A549 (cell line): Measurements from ENCODE around the gene FOXR1. TPM values are rescaled to one million over a fixed set of nuclear protein-coding genes. Genes with fewer than 3 reads are reported as not detected.

Source experiments
- ATAC-seq, 2 experiments: fragments of 200-7000 bp in 1 of 2; fragments of >200 bp in 1 of 2; cut with Nextera tagmentation in 1 of 2; cut with Tn5 transposase in 1 of 2; 3 replicates each; pipeline versions ENCODE4 v1.8.0 to v1.9.1; 2018 to 2020; ENCODE audit warnings: mild to moderate bottlenecking in 1 of 2, moderate library complexity in 1 of 2
- CTCF ChIA-PET: fragments of 300-600 bp; sonication (Branson Sonifier 250); formaldehyde crosslinking; extraction: SDS; loops from one replicate; lab custom pipeline; 2021; ENCODE audit warnings: antibody characterized with exemption, inconsistent platforms; lab: Yijun Ruan, JAX
- POLR2A ChIA-PET: fragments of 350-600 bp; formaldehyde crosslinking; extraction: SDS; loops from one replicate; lab custom pipeline; 2021; ENCODE audit warnings: antibody characterized with exemption, inconsistent platforms; lab: Yijun Ruan, JAX
- DNase-seq, 2 experiments: peaks; one replicate each; pipeline versions ENCODE4 v3.0.0 to v3.0.0-alpha.2; 2011 to 2016; ENCODE audit warnings: low read depth in 1 of 2, low spot score in 1 of 2
- FAIRE-seq: peaks from 2 replicates; lab custom pipeline; 2011; peaks lifted over from hg19 to GRCh38; lab: Jason Lieb, UNC
- H3K27ac ChIP-seq, 2 experiments: fragments of >200 bp; sonication (Bioruptor Twin); formaldehyde crosslinking; 3 replicates each; pipeline ENCODE4 v1.5.1; 2016 to 2017
- H3K4me1 ChIP-seq: fragments of >200 bp; sonication (Bioruptor Twin); formaldehyde crosslinking; 3 replicates; pipeline ENCODE4 v1.6.1; 2016
- H3K4me2 ChIP-seq: fragments of >200 bp; sonication (Bioruptor Twin); formaldehyde crosslinking; 3 replicates; pipeline ENCODE4 v1.6.1; 2016
- H3K4me3 ChIP-seq: fragments of >200 bp; sonication (Bioruptor Twin); formaldehyde crosslinking; 3 replicates; pipeline ENCODE4 v1.5.1; 2016
- H3K9me3 ChIP-seq: fragments of >200 bp; sonication (Bioruptor Twin); formaldehyde crosslinking; 3 replicates; pipeline ENCODE4 v1.6.1; 2016
- E2F6 ChIP-seq: IDR thresholded peaks from 2 replicates; pipeline ENCODE4 v1.6.1; 2012; ENCODE audit warnings: low read depth, borderline replicate concordance
- EHF ChIP-seq: fragments of 250-450 bp; sonication (Bioruptor Pico); IDR thresholded peaks from 2 replicates; pipeline ENCODE4 v1.5.0; 2020; ENCODE audit warnings: mild to moderate bottlenecking
- ESRRA ChIP-seq: fragments of 150-350 bp; IDR thresholded peaks from 2 replicates; pipeline ENCODE4 v1.6.1; 2014; ENCODE audit warnings: mild to moderate bottlenecking, low read length, borderline replicate concordance
- FOSB ChIP-seq: fragments of 250-450 bp; sonication (Bioruptor Pico); IDR thresholded peaks from 2 replicates; pipeline ENCODE4 v1.5.0; 2020; ENCODE audit warnings: mild to moderate bottlenecking, moderate library complexity
- FOSL2 ChIP-seq, 2 experiments: fragments of 450-650 bp in 1 of 2; fragments of >200 bp in 1 of 2; sonication (Bioruptor Twin) in 1 of 2; formaldehyde crosslinking; IDR thresholded peaks; 2 replicates each; pipeline versions ENCODE4 v1.5.0 to v1.6.1; 2016 to 2020; ENCODE audit warnings: mild to moderate bottlenecking in 1 of 2, moderate library complexity in 1 of 2
- HMGXB4 ChIP-seq: fragments of 250-450 bp; sonication (Bioruptor Pico); IDR thresholded peaks from 2 replicates; pipeline ENCODE4 v1.5.0; 2021; ENCODE audit warnings: mild to moderate bottlenecking, moderate library complexity, borderline replicate concordance
- JUN ChIP-seq, 2 experiments: fragments of >200 bp; sonication (Bioruptor Twin); formaldehyde crosslinking; IDR thresholded peaks; 2 replicates in 1 of 2; 3 replicates in 1 of 2; pipeline ENCODE4 v1.6.1; 2016 to 2017
- MAX ChIP-seq: IDR thresholded peaks from 2 replicates; pipeline ENCODE4 v1.6.1; 2012
- MAZ ChIP-seq: fragments of 150-350 bp; IDR thresholded peaks from 2 replicates; pipeline ENCODE4 v1.6.1; 2014; ENCODE audit warnings: antibody characterized with exemption, low read depth, low read length, borderline replicate concordance
- MYC ChIP-seq: IDR thresholded peaks from 2 replicates; pipeline ENCODE4 v1.6.1; 2012; ENCODE audit warnings: mild to moderate bottlenecking, inconsistent platforms, low read length, improper control_type of control experiment, borderline replicate concordance
- PHF8 ChIP-seq: fragments of 200-600 bp; sonication (generic); IDR thresholded peaks from 2 replicates; pipeline ENCODE4 v1.6.1; 2016; ENCODE audit warnings: low read depth, mild to moderate bottlenecking, antibody characterized with exemption, moderate library complexity, borderline replicate concordance
- POLR2A ChIP-seq: IDR thresholded peaks from 2 replicates; pipeline ENCODE4 v1.6.1; 2012; ENCODE audit warnings: mild to moderate bottlenecking, low read length
- REST ChIP-seq: fragments of 200-600 bp; sonication (generic); IDR thresholded peaks from 2 replicates; pipeline ENCODE4 v1.6.1; 2016; ENCODE audit warnings: antibody characterized with exemption, mild to moderate bottlenecking, moderate library complexity
- RFX5 ChIP-seq: fragments of 450-650 bp; IDR thresholded peaks from 2 replicates; pipeline ENCODE4 v1.7.1; 2014; ENCODE audit warnings: antibody characterized with exemption, mild to moderate bottlenecking, moderate library complexity
- SREBF2 ChIP-seq: fragments of 450-650 bp; IDR thresholded peaks from 2 replicates; pipeline ENCODE4 v1.6.1; 2014; ENCODE audit warnings: mild to moderate bottlenecking, moderate library complexity
- WGBS: methylation state at CpG from one replicate; pipeline ENCODE4 v1.1.6; 2017; ENCODE audit errors: missing lambda C conversion rate; 5-methylcytosine and 5-hydroxymethylcytosine counted together
- polyA plus RNA-seq, 4 experiments: library from polyadenylated mRNA; depleted of rRNA in 3 of 4; stranded (reverse); fragments of >200 nt; fragmentation: RNase III in 1 of 4; extraction: RNeasy Plus Mini Kit Qiagen cat#74134 plus additional on column Dnase treatment in 1 of 4; gene quantifications; 2 replicates in 3 of 4; 3 replicates in 1 of 4; pipeline ENCODE4 v1.2.3, GENCODE V29; 2011 to 2017
- TF ChIP-seq, protein P1 (sequence below): fragments of >200 bp; sonication (Bioruptor Twin); formaldehyde crosslinking; IDR thresholded peaks from 3 replicates; pipeline ENCODE4 v1.6.1; 2016
- TF ChIP-seq, protein P2 (sequence below): fragments of >200 bp; sonication (Bioruptor Twin); formaldehyde crosslinking; IDR thresholded peaks from 2 replicates; pipeline ENCODE4 v1.6.1; 2016

FOXR1 gene
- polyA plus RNA-seq, 2 of the 4 experiments (the other 2 are of a cell fraction), result not detected

GRCh38 chr11:118997627-118998387 is 26.2 kb downstream of the FOXR1 start, which contains the start of gene CENATAC:
CENATAC (plus strand) TSS chr11:118998138; CDS start chr11:118998198, 60 bp downstream.
- ChIA-PET POLR2A (interaction anchor here (0.6 to 2.3 kb wide), 2 partner anchors 21 to 103 kb away, joined by 3 to 10 read pairs; partner anchors contain the start of genes RPS25 and TRAPPC4), CTCF (interaction anchor here (1.2 to 1.4 kb wide), 2 partner anchors 34 to 59 kb away, joined by 4 to 5 read pairs; no protein-coding TSS in a partner anchor)
- 4% methylated on average over 10 of the region's 54 CpGs for WGBS
- H3K4me2 ChIP-seq, result peak within 1 kb of the TSS; percentile 99
- ATAC-seq (peak; percentile 95 to 98), DNase-seq (peak; percentile 86 to 92), FAIRE-seq (no peak)
- H3K4me1 ChIP-seq, result peaks cover 28% of the 10 kb centered on the region
- peak within 1 kb of the TSS; percentile 88 to 96 for H3K27ac ChIP-seq
- H3K4me3 ChIP-seq, result peak within 1 kb of the TSS; percentile 97
- H3K9me3 ChIP-seq, result no peaks in the 10 kb centered on the region
- no peak for TF ChIP-seq FOSL2 (IDR thresholded peaks at IDR 0.05)
- TF ChIP-seq FOSL2 (CRISPR knock-in tag; IDR thresholded peaks at IDR 0.05), result no peak
- TF ChIP-seq HMGXB4 (CRISPR knock-in tag), result no peak
- no peak for TF ChIP-seq ESRRA
- TF ChIP-seq FOSB, result no peak
- TF ChIP-seq MAZ, result no peak
- TF ChIP-seq JUN (IDR thresholded peaks at IDR 0.05), result no peak; a peak in 2 of 5 replicates
- peak; percentile 32; the same call in 1 of the 2 replicates for TF ChIP-seq PHF8
- peak; percentile 82 for TF ChIP-seq E2F6
- TF ChIP-seq MYC, result no peak
- no peak for TF ChIP-seq RFX5
- peak; percentile 92 for TF ChIP-seq POLR2A
- TF ChIP-seq, protein P1, sequence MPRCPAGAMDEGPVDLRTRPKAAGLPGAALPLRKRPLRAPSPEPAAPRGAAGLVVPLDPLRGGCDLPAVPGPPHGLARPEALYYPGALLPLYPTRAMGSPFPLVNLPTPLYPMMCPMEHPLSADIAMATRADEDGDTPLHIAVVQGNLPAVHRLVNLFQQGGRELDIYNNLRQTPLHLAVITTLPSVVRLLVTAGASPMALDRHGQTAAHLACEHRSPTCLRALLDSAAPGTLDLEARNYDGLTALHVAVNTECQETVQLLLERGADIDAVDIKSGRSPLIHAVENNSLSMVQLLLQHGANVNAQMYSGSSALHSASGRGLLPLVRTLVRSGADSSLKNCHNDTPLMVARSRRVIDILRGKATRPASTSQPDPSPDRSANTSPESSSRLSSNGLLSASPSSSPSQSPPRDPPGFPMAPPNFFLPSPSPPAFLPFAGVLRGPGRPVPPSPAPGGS, result peak; percentile 62; the same call in 2 of the 3 replicates
- no peak for TF ChIP-seq SREBF2
- TF ChIP-seq, protein P2, sequence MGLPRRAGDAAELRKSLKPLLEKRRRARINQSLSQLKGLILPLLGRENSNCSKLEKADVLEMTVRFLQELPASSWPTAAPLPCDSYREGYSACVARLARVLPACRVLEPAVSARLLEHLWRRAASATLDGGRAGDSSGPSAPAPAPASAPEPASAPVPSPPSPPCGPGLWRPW, result no peak
- TF ChIP-seq REST, result no peak
- peak; percentile 76; the same call in 1 of the 2 replicates for TF ChIP-seq MAX
- no peak for TF ChIP-seq EHF (CRISPR knock-in tag)
